ENCODE measurements around the gene STK39. TPM values are rescaled to one million over a fixed set of nuclear protein-coding genes. Genes with fewer than 3 reads are reported as not detected.

The STK39 gene
- polyA plus RNA-seq, 1 donor from 2014 or later = 9.5 TPM

- no peaks in the 10 kb centered on the region for H3K27me3 ChIP-seq (ENCODE audit: insufficient read depth, low read depth, low read length)
Observed at GRCh38 chr2:168025487-168026202, 221.8 kb downstream of the STK39 start.

GRCh38 chr2:168024459-168024858, 222.9 kb downstream of the STK39 start:
- no peak overlapping the region for H3K9ac ChIP-seq (ENCODE audit: low read length)
- H3K4me2 ChIP-seq (ENCODE audit: low read length) = no peak overlapping the region
- H4K20me1 ChIP-seq (ENCODE audit: insufficient read depth) = no peaks in the 10 kb centered on the region
- H3K4me3 ChIP-seq (ENCODE audit: low read length) = no peak overlapping the region
- no peaks in the 10 kb centered on the region for H3K36me3 ChIP-seq (ENCODE audit: insufficient read depth, low read length)
- H3K27ac ChIP-seq (ENCODE audit: low read length) = no peak overlapping the region
- H3K9me2 ChIP-seq (ENCODE audit: insufficient read depth, low read length) = no peaks in the 10 kb centered on the region
- no peaks in the 10 kb centered on the region for H3F3A ChIP-seq (ENCODE audit: insufficient read depth, low read length, poor library complexity, severe bottlenecking)
- no peaks in the 10 kb centered on the region for H3K27me3 ChIP-seq (ENCODE audit: insufficient read depth, low read depth, low read length)
- H3K9me3 ChIP-seq (ENCODE audit: low read length) = no peaks in the 10 kb centered on the region
- no peak overlapping the region for H2AFZ ChIP-seq (ENCODE audit: low read depth, low read length)
- no peaks in the 10 kb centered on the region for H3K79me2 ChIP-seq (replicated peaks; ENCODE audit: insufficient read depth, low read length)
- TF ChIP-seq RAD21 (conservative IDR thresholded peaks at IDR 0.05) = no peak
- TF ChIP-seq REST (IDR thresholded peaks at IDR 0.05; ENCODE audit: borderline replicate concordance) = no peak
- no peak for TF ChIP-seq POLR2AphosphoS5 (IDR thresholded peaks at IDR 0.05)
- no peak for TF ChIP-seq SMC3 (conservative IDR thresholded peaks at IDR 0.05; ENCODE audit: poor library complexity)
- TF ChIP-seq TAF1 (IDR thresholded peaks at IDR 0.05; ENCODE audit: low read depth) = no peak
- TF ChIP-seq EP300 (conservative IDR thresholded peaks at IDR 0.05; ENCODE audit: poor library complexity, severe bottlenecking) = no peak
- TF ChIP-seq MXI1 (conservative IDR thresholded peaks at IDR 0.05; ENCODE audit: poor library complexity, severe bottlenecking) = no peak

More at GRCh38 chr2:168025487-168026202, 221.8 kb downstream of the STK39 start:
- no peaks in the 10 kb centered on the region for H3F3A ChIP-seq (ENCODE audit: insufficient read depth, low read length, poor library complexity, severe bottlenecking)
- H2AFZ ChIP-seq (ENCODE audit: low read depth, low read length) = no peak overlapping the region
- TF ChIP-seq REST (IDR thresholded peaks at IDR 0.05; ENCODE audit: borderline replicate concordance) (no peak), POLR2AphosphoS5 (IDR thresholded peaks at IDR 0.05) (no peak), TAF1 (IDR thresholded peaks at IDR 0.05; ENCODE audit: low read depth) (no peak), SMC3 (conservative IDR thresholded peaks at IDR 0.05; ENCODE audit: poor library complexity) (no peak), MXI1 (conservative IDR thresholded peaks at IDR 0.05; ENCODE audit: poor library complexity, severe bottlenecking) (no peak), CTCF (IDR thresholded peaks at IDR 0.05; ENCODE audit: poor library complexity, severe bottlenecking) (no peak), RAD21 (conservative IDR thresholded peaks at IDR 0.05) (no peak), EP300 (conservative IDR thresholded peaks at IDR 0.05; ENCODE audit: poor library complexity, severe bottlenecking) (no peak)
- H4K20me1 ChIP-seq (ENCODE audit: insufficient read depth) = no peaks in the 10 kb centered on the region
- no peaks in the 10 kb centered on the region for H3K9me3 ChIP-seq (ENCODE audit: low read length)
- no peaks in the 10 kb centered on the region for H3K9me2 ChIP-seq (ENCODE audit: insufficient read depth, low read length)
- H3K27ac ChIP-seq (ENCODE audit: low read length) = no peak overlapping the region
- no peaks in the 10 kb centered on the region for H3K79me2 ChIP-seq (replicated peaks; ENCODE audit: insufficient read depth, low read length)
- no peaks in the 10 kb centered on the region for H3K36me3 ChIP-seq (ENCODE audit: insufficient read depth, low read length)
- H3K4me2 ChIP-seq (ENCODE audit: low read length) = no peak overlapping the region
- no peak overlapping the region for H3K9ac ChIP-seq (ENCODE audit: low read length)
- H3K4me3 ChIP-seq (ENCODE audit: low read length) = no peak overlapping the region
